Osteoblast (primary cell): Measurements from ENCODE around the gene KLHL24. TPM values are rescaled to one million over a fixed set of nuclear protein-coding genes. Genes with fewer than 3 reads are reported as not detected.
"Not testable (repeated sequence)": the region's sequence is repeated elsewhere in the genome, so short reads cannot be mapped to it uniquely, and the experiment has no call there.

Experiments
- DNase-seq: peaks from one replicate; pipeline ENCODE4 v3.0.0; 2011; ENCODE audit warnings: low spot score, mixed read lengths; ENCODE audit not compliant: insufficient read length; ENCODE audit errors: missing footprints
- H2AFZ ChIP-seq: 2 replicates; pipeline ENCODE4 v1.6.0; 2011; ENCODE audit warnings: mild to moderate bottlenecking, low read length
- H3K27ac ChIP-seq: 2 replicates; pipeline ENCODE4 v1.5.1; 2011; ENCODE audit warnings: mild to moderate bottlenecking, low read depth, low read length, moderate library complexity
- H3K27me3 ChIP-seq: 2 replicates; pipeline ENCODE4 v1.6.0; 2012; ENCODE audit warnings: mild to moderate bottlenecking, control low read depth, inconsistent platforms, low read length, moderate library complexity; ENCODE audit not compliant: insufficient read depth
- H3K36me3 ChIP-seq: 2 replicates; pipeline ENCODE4 v1.5.1; 2011; ENCODE audit warnings: mild to moderate bottlenecking, low read length, control low read depth, moderate library complexity; ENCODE audit not compliant: insufficient read depth
- H3K4me1 ChIP-seq: 2 replicates; pipeline ENCODE4 v1.5.1; 2011; ENCODE audit warnings: mild to moderate bottlenecking, low read length, control low read depth, moderate library complexity; ENCODE audit not compliant: insufficient read depth
- H3K4me2 ChIP-seq: 2 replicates; pipeline ENCODE4 v1.6.0; 2011; ENCODE audit warnings: mild to moderate bottlenecking, low read length; ENCODE audit not compliant: insufficient read depth
- H3K4me3 ChIP-seq: fragments of 200-600 bp; sonication (generic); 3 replicates; pipeline ENCODE4 v1.5.1; 2012; ENCODE audit warnings: mild to moderate bottlenecking, low read length, inconsistent platforms; ENCODE audit not compliant: insufficient read depth
- H3K79me2 ChIP-seq: 2 replicates; pipeline ENCODE4 v1.6.0; 2012; ENCODE audit warnings: mild to moderate bottlenecking, low read length, control low read depth, inconsistent platforms; ENCODE audit not compliant: insufficient read depth
- H3K9me3 ChIP-seq: 2 replicates; pipeline ENCODE4 v1.5.1; 2011; ENCODE audit warnings: low read depth, low read length, control low read depth
- H4K20me1 ChIP-seq: 2 replicates; pipeline ENCODE4 v1.6.0; 2012; ENCODE audit warnings: mild to moderate bottlenecking, low read length, control low read depth; ENCODE audit not compliant: insufficient read depth
- CTCF ChIP-seq: IDR thresholded peaks from 2 replicates; pipeline ENCODE4 v1.5.1; 2011; ENCODE audit warnings: mild to moderate bottlenecking, low read depth, low read length, moderate library complexity; ENCODE audit errors: extremely low read depth
- total RNA-seq: library from RNA; depleted of rRNA; stranded (reverse); fragments of >200 nt; gene quantifications from 2 replicates; pipeline ENCODE4 v1.2.3, GENCODE V29; 2012

KLHL24 gene
- total RNA-seq, 1 donor = 174 TPM

GRCh38 chr3:183597959-183598358 is 37.5 kb upstream of the KLHL24 start:
- Histone ChIP-seq H3K27ac (no peak overlapping the region), H3K79me2 (no peaks in the 10 kb centered on the region), H3K9me3 (no peaks in the 10 kb centered on the region), H3K27me3 (no peaks in the 10 kb centered on the region), H3K4me1 (no peaks in the 10 kb centered on the region), H4K20me1 (no peaks in the 10 kb centered on the region), H3K36me3 (no peaks in the 10 kb centered on the region), H3K4me3 (no peak overlapping the region), H2AFZ (no peak overlapping the region), H3K4me2 (no peak overlapping the region)
- no peak for DNase-seq
- no peak for TF ChIP-seq CTCF

- not testable (repeated sequence) for DNase-seq, H3K9me3 ChIP-seq, H3K27me3 ChIP-seq, H3K27ac ChIP-seq, H3K4me2 ChIP-seq, H3K36me3 ChIP-seq, H3K4me3 ChIP-seq, H2AFZ ChIP-seq, H4K20me1 ChIP-seq, H3K79me2 ChIP-seq, H3K4me1 ChIP-seq
Measured at GRCh38 chr3:183611326-183611725, 24.1 kb upstream of the KLHL24 start.

GRCh38 chr3:183613366-183614285 is 21.8 kb upstream of the KLHL24 start:
- H3K27ac ChIP-seq = no peak overlapping the region
- H3K27me3 ChIP-seq = peaks cover 6% of the 10 kb centered on the region
- no peak for DNase-seq
- no peak overlapping the region for H3K4me2 ChIP-seq
- H3K79me2 ChIP-seq = no peaks in the 10 kb centered on the region
- no peaks in the 10 kb centered on the region for H3K9me3 ChIP-seq
- no peak for TF ChIP-seq CTCF
- no peaks in the 10 kb centered on the region for H4K20me1 ChIP-seq
- H2AFZ ChIP-seq = no peak overlapping the region
- H3K36me3 ChIP-seq = no peaks in the 10 kb centered on the region
- H3K4me1 ChIP-seq = no peaks in the 10 kb centered on the region
- no peak overlapping the region for H3K4me3 ChIP-seq

GRCh38 chr3:183618542-183618941 is 16.9 kb upstream of the KLHL24 start:
- Histone ChIP-seq H3K4me1 (no peaks in the 10 kb centered on the region), H3K27me3 (peaks cover 10% of the 10 kb centered on the region), H2AFZ (no peak overlapping the region), H3K4me2 (no peak overlapping the region), H3K9me3 (no peaks in the 10 kb centered on the region), H4K20me1 (no peaks in the 10 kb centered on the region), H3K4me3 (no peak overlapping the region), H3K27ac (no peak overlapping the region), H3K36me3 (no peaks in the 10 kb centered on the region), H3K79me2 (no peaks in the 10 kb centered on the region)
- TF ChIP-seq CTCF = no peak
- DNase-seq = no peak
